HuH-7 (cell line): ENCODE measurements around the gene XYLT2.

Source experiments
- DNase-seq: peaks from one replicate; pipeline ENCODE4 v3.0.0; 2011; ENCODE audit warnings: low spot score

Gene XYLT2

DNA sequence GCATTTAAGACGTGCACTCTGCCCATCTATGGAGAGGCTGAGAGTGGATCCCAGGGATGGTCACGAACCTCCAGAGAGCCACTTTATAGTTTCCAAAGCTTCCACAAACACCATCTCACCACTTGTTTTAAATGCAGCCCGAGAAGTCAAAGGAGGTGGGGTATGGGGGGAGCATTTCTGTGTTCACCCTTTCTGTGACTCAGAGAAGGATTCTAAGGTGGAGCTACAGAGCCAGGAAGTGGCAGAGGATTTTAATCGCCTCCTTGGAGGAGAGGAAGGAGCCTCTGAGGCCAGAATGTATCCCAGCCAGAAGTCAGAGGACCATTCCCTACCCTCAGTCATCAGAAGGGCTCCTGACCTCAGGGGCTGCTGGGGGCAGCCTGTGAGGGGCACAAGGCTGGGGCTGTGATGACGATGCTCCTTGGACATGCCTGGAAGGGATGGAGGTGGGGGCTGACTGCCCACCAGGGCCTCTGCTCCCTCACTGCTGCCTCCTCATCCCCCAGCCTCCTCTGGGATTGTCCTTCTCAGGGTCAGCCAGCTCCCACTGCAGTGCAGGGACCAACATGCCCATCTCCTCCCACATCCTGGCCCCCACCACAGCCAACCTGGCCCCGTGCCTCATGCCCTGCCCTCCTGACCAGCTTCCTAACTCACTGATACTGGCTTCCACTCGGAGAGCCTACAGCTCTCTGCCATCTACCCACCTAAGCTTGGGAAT, 2.8 kb downstream of the XYLT2 start:
- no peak for DNase-seq

- DNase-seq: no peak
Observed at GRCh38 chr17:50349243-50349600, 3.3 kb downstream of the XYLT2 start.

GRCh38 chr17:50350733-50351132, 4.8 kb downstream of the XYLT2 start:
- no peak for DNase-seq

DNA sequence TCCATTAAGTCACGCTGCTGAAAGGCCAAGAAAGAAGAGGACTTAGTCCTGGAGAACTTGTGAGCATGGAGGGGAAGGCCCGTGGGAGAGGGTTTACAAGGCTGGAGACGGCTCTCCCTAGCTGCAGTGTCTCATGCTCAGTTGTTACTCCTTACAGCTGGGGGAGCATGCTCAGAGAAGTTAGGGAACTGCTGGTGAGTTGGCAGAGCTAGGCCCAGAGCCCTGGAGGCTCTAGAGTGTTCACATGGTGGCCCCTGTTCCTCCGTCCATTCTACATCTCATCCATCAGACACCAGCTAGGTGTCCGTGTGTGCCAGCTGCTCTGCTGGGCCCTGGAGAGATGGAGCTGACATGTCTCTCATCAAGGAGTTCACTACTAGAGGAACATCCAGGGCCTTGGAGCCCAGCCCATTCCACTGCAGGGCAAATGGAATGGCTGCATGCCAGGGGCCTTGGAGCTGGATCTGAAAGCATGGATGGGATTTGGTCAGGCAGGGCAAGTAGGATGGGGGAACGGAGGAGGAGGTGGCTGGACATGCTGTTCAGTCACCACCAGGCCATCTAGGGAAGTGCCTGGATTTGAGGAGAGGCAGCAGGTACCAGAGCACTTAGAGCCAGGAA, 6.3 kb downstream of the XYLT2 start:
- DNase-seq: no peak

DNA sequence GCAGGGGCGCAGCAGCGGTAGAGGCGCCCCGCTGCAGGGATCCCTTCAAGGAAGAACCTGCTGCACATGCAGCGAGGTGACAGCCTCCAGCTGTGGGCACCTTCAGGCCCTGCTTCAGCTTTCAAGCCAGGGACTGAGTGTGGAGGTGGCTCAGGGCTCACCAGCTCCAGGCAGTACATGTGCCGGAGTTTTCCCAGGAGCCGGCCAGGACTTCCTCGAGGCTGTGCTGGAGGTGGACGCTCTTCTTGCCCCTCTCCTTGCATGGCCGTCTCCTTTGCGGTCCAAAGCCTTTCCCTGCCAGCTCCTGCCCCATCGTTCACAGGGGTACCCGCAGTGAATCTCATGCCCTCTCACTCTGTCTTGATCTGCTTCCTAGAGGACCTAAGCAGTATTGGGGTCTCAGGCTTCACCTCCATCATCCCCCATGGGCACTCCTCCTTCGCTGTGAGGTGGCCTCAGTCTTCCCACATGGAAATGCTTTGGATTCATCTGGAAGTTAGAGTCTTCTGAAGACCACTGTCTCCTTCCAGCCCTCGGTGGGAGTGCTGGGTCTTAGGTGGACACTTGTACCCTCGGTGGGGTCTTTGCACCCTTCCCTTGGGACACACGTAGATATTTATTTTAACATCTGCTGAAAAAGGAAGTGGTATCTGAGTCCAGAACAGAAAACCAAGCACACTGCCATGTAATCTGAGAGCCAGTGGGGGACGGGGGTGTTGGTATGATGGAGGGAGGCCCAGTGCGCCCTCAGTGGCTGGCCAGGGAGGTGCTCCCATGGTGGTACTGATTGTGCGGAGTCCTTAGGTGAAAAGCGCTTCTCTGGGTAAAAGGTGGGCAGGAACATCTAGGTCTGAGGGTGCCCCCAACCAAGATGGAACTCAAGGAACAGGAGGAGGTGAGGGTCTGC, 7.0 kb downstream of the XYLT2 start:
- DNase-seq: no peak

DNA sequence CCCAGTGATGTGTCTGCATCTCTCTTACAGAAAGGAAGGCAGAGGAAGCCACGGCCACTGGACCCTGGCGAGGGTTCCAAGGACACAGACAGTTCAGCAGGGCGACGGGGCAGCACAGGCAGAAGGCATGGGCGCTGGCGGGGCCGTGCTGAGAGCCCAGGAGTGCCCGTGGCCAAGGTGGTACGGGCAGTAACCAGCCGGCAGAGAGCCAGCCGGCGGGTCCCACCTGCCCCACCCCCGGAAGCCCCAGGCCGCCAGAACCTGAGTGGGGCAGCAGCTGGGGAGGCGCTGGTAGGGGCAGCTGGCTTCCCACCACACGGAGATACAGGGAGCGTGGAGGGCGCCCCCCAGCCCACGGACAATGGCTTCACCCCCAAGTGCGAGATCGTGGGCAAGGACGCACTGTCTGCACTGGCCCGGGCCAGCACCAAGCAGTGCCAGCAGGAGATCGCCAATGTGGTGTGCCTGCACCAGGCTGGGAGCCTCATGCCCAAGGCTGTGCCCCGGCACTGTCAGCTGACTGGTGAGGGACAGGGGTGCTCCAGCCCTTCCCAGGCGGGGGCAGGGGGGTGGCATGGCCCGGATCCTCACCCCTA, 7.8 kb downstream of the XYLT2 start:
- DNase-seq: no peak

- no peak for DNase-seq
Observed at GRCh38 chr17:50354198-50354597, 8.3 kb downstream of the XYLT2 start.

GRCh38 chr17:50354776-50355175, 8.8 kb downstream of the XYLT2 start:
- DNase-seq: no peak

- no peak for DNase-seq
Observed at GRCh38 chr17:50355336-50355700, 9.4 kb downstream of the XYLT2 start.

GRCh38 chr17:50355701-50356341, 9.9 kb downstream of the XYLT2 start:
- DNase-seq: no peak

DNA sequence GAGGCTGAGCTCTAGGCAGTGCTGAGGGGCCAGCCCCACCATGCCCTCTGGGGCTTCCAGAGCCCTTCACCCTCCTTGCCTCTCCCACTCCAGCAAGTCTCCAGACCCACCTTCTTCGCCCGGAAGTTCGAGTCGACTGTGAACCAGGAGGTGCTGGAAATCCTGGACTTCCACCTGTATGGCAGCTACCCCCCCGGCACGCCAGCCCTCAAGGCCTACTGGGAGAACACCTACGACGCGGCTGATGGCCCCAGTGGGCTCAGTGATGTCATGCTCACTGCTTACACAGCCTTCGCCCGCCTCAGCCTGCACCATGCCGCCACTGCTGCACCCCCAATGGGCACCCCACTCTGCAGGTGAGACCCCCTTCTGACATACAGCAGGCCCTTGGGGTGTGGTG, 10.5 kb downstream of the XYLT2 start:
- no peak for DNase-seq

DNA sequence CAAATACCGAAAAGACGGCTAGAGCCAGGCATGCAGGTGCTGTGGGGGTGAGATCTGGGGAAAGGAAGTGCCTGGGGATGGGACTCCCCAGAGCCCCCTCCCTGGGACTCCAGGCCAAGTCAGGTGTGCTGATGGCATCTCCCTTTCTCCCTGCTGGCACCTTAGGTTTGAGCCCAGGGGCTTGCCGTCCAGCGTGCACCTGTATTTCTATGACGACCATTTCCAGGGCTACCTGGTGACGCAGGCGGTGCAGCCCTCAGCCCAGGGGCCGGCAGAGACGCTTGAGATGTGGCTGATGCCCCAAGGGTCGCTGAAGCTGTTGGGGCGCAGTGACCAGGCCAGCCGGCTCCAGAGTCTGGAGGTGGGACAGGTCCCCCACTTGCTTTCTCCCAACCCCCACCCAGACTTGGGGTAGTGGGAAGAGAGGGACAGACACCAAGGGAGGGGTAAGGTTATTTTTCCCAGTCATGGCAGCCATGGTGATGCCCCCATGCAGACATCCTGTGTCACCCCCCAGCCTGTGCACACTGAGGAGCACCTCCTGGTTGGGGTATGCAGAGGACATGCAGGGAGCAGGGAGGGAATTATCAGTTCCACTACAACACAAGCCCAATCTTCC, 11.1 kb downstream of the XYLT2 start:
- DNase-seq: no peak

GRCh38 chr17:50358177-50358576, 12.3 kb downstream of the XYLT2 start:
- no peak for DNase-seq

- DNase-seq: no peak
Observed at GRCh38 chr17:50359005-50359699, 13.2 kb downstream of the XYLT2 start.

GRCh38 chr17:50359998-50360461, 14.1 kb downstream of the XYLT2 start:
- no peak for DNase-seq

- no peak for DNase-seq
Observed at GRCh38 chr17:50360486-50361115, 14.7 kb downstream of the XYLT2 start.

- peak; percentile 92 for DNase-seq
Observed at GRCh38 chr17:50361561-50362480, 15.9 kb downstream of the XYLT2 start.

- DNase-seq: no peak
Observed at GRCh38 chr17:50362661-50363060, 16.7 kb downstream of the XYLT2 start.
